HepG2 (cell line): ENCODE measurements around the gene PHACTR1. TPM values are rescaled to one million over a fixed set of nuclear protein-coding genes. Genes with fewer than 3 reads are reported as not detected.

Experiments
- ATAC-seq: fragments of 200-7000 bp; cut with Tn5 transposase; 3 replicates; pipeline ENCODE4 v1.9.1; 2020; ENCODE audit warnings: mild to moderate bottlenecking, moderate library complexity
- BruUV-seq: library from RNA; stranded (reverse); fragments of 400-500 nt; replicated peaks from 2 replicates; lab custom pipeline; 2021; lab: Mats Ljungman, UMichigan
- CTCF ChIA-PET: fragments of 300-600 bp; formaldehyde crosslinking; extraction: SDS; loops from one replicate; lab custom pipeline; 2021; ENCODE audit warnings: low total read pairs, inconsistent platforms, low intra/inter-chr PET ratio; lab: Yijun Ruan, JAX
- POLR2A ChIA-PET: fragments of 350-600 bp; sonication (Branson Sonifier 250); formaldehyde crosslinking; loops from one replicate; lab custom pipeline; 2020; ENCODE audit warnings: antibody characterized with exemption, inconsistent platforms; lab: Yijun Ruan, JAX
- DNase-seq: peaks from one replicate; pipeline ENCODE4 v3.0.0-alpha.2; 2015; ENCODE audit warnings: low spot score
- FAIRE-seq: peaks from 3 replicates; lab custom pipeline; 2011; peaks lifted over from hg19 to GRCh38; lab: Jason Lieb, UNC
- H2AFZ ChIP-seq: one replicate; pipeline ENCODE4 v1.6.1; 2011; ENCODE audit warnings: low read length, inconsistent platforms
- H3K27ac ChIP-seq: fragments of 300-600 bp; 3 replicates; pipeline ENCODE4 v1.8.0; 2011; ENCODE audit warnings: mixed run types, mild to moderate bottlenecking, mixed read lengths, low read length, inconsistent platforms; ENCODE audit not compliant: insufficient read depth; ENCODE audit errors: extremely low read length
- H3K27me3 ChIP-seq, 2 experiments: fragments of 200-600 bp in 1 of 2; 2 replicates in 1 of 2; 3 replicates in 1 of 2; pipeline versions ENCODE4 v1.6.0 to v1.8.0; 2011; ENCODE audit warnings: low read length in 2 of 2, mild to moderate bottlenecking in 2 of 2, moderate library complexity in 2 of 2, inconsistent platforms in 1 of 2; ENCODE audit not compliant: insufficient read depth in 2 of 2, control insufficient read depth in 1 of 2
- H3K36me3 ChIP-seq, 2 experiments: fragments of 200-600 bp in 1 of 2; replicated peaks in 1 of 2; 2 replicates in 1 of 2; 3 replicates in 1 of 2; pipeline versions ENCODE4 v1.5.1 to v1.8.0; 2011; ENCODE audit warnings: low read length in 2 of 2, inconsistent platforms in 1 of 2; ENCODE audit not compliant: insufficient read depth in 2 of 2, control insufficient read depth in 1 of 2
- H3K4me1 ChIP-seq: 2 replicates; pipeline ENCODE4 v1.5.1; 2012; ENCODE audit warnings: low read length, inconsistent platforms; ENCODE audit not compliant: insufficient read depth
- H3K4me2 ChIP-seq: 2 replicates; pipeline ENCODE4 v1.6.0; 2011; ENCODE audit warnings: low read depth, low read length, inconsistent platforms
- H3K4me3 ChIP-seq, 3 experiments: fragments of 200-600 bp in 1 of 3; sonication (generic), shearing (Covaris generic) in 1 of 3; replicated peaks in 1 of 3; 2 replicates each; pipeline ENCODE4 v1.5.1; 2011 to 2016; ENCODE audit warnings: low read length in 3 of 3, inconsistent platforms in 2 of 3, low read depth in 2 of 3, mild to moderate bottlenecking in 2 of 3, control low read depth in 1 of 3, mixed read lengths in 1 of 3; ENCODE audit not compliant: insufficient read depth in 1 of 3
- H3K79me2 ChIP-seq: one replicate; pipeline ENCODE4 v1.6.1; 2011; ENCODE audit warnings: low read length, inconsistent platforms; ENCODE audit not compliant: insufficient read depth
- H3K9ac ChIP-seq: 2 replicates; pipeline ENCODE4 v1.6.0; 2011; ENCODE audit warnings: mild to moderate bottlenecking, low read depth, low read length, inconsistent platforms; ENCODE audit not compliant: insufficient read depth
- H3K9me3 ChIP-seq: 2 replicates; pipeline ENCODE4 v1.5.1; 2012; ENCODE audit warnings: mild to moderate bottlenecking, low read length
- H4K20me1 ChIP-seq: 2 replicates; pipeline ENCODE4 v1.6.0; 2011; ENCODE audit warnings: inconsistent platforms, mild to moderate bottlenecking, low read length, moderate library complexity; ENCODE audit not compliant: insufficient read depth
- CBX2 ChIP-seq, 2 experiments: fragments of 200-600 bp in 1 of 2; sonication (generic); formaldehyde crosslinking in 1 of 2; IDR thresholded peaks; 2 replicates each; pipeline versions ENCODE4 v1.7.0 to v1.8.1; 2018 to 2022; ENCODE audit warnings: low read depth in 2 of 2, low read length in 1 of 2, mild to moderate bottlenecking in 1 of 2, missing genetic modification reagents in 1 of 2
- CCDC6 ChIP-seq: sonication (generic); formaldehyde crosslinking; IDR thresholded peaks from 2 replicates; pipeline ENCODE4 v1.8.1; 2022; ENCODE audit warnings: mild to moderate bottlenecking, missing genetic modification reagents, moderate library complexity
- IKZF1 ChIP-seq: fragments of 450-650 bp; IDR thresholded peaks from 2 replicates; pipeline ENCODE4 v1.7.1; 2016
- MED8 ChIP-seq: sonication (generic); formaldehyde crosslinking; IDR thresholded peaks from 2 replicates; pipeline ENCODE4 v1.8.1; 2023; ENCODE audit warnings: mild to moderate bottlenecking, missing genetic modification reagents; ENCODE audit not compliant: insufficient replicate concordance
- MLLT10 ChIP-seq: sonication (generic); formaldehyde crosslinking; IDR thresholded peaks from 2 replicates; pipeline ENCODE4 v1.4.0; 2020; ENCODE audit warnings: missing genetic modification reagents
- PLSCR1 ChIP-seq: sonication (generic); formaldehyde crosslinking; IDR thresholded peaks from 2 replicates; pipeline ENCODE4 v1.5.0; 2020; ENCODE audit warnings: missing genetic modification reagents, mild to moderate bottlenecking, borderline replicate concordance
- POLR2AphosphoS2 ChIP-seq: IDR thresholded peaks from 2 replicates; pipeline ENCODE4 v1.6.1; 2011; ENCODE audit warnings: low read depth, low read length, improper control_type of control experiment
- TMF1 ChIP-seq: sonication (generic); formaldehyde crosslinking; IDR thresholded peaks from 2 replicates; pipeline ENCODE4 v1.8.1; 2022; ENCODE audit warnings: low read depth, missing genetic modification reagents
- ZBTB37 ChIP-seq: sonication (generic); formaldehyde crosslinking; IDR thresholded peaks from 2 replicates; pipeline ENCODE4 v1.4.0; 2020; ENCODE audit warnings: mild to moderate bottlenecking, missing genetic modification reagents
- ZBTB44 ChIP-seq: sonication (generic); formaldehyde crosslinking; IDR thresholded peaks from 2 replicates; pipeline ENCODE4 v1.4.0; 2020; ENCODE audit warnings: missing genetic modification reagents
- ZKSCAN8 ChIP-seq: IDR thresholded peaks from 2 replicates; pipeline ENCODE4 v1.6.1; 2016; ENCODE audit warnings: borderline replicate concordance, missing genetic modification reagents, missing compliant biosample characterization
- ZNF564 ChIP-seq: sonication (generic); formaldehyde crosslinking; IDR thresholded peaks from 2 replicates; pipeline ENCODE4 v1.8.1; 2023; ENCODE audit warnings: mild to moderate bottlenecking, missing genetic modification reagents
- ZNF616 ChIP-seq: sonication (generic); formaldehyde crosslinking; IDR thresholded peaks from 2 replicates; pipeline ENCODE4 v1.5.0; 2020; ENCODE audit warnings: low read depth, mild to moderate bottlenecking, missing genetic modification reagents
- ZNF646 ChIP-seq: sonication (generic); formaldehyde crosslinking; IDR thresholded peaks from 2 replicates; pipeline ENCODE4 v1.9.0; 2021; ENCODE audit warnings: mild to moderate bottlenecking, missing genetic modification reagents
- ZNF777 ChIP-seq: sonication (generic); formaldehyde crosslinking; IDR thresholded peaks from 2 replicates; pipeline ENCODE4 v1.4.0; 2020; ENCODE audit warnings: missing genetic modification reagents
- WGBS: methylation state at CpG from one replicate; pipeline ENCODE4 v1.1.6; 2017; ENCODE audit warnings: low lambda C conversion rate; 5-methylcytosine and 5-hydroxymethylcytosine counted together
- in situ Hi-C: cut with HindIII; loops from 2 replicates; pipeline ENCODE4 v1.10.0; 2017; ENCODE audit warnings: low pct_unique_long_range_greater_than_20kb; ENCODE audit not compliant: extremely low pct_ligation_motif_present
- intact Hi-C: fragments of 100-400 bp; cut with micrococcal nuclease; formaldehyde crosslinking; loops from one replicate; pipeline ENCODE4 v1.10.0; 2022; ENCODE audit not compliant: unreplicated experiment
- polyA plus RNA-seq, 8 experiments: library from polyadenylated mRNA; depleted of rRNA in 3 of 8; stranded (reverse) in 7 of 8; unstranded in 1 of 8; fragments of >200 nt; fragmentation: Illumina TruSeq in 4 of 8; extraction: Trizol in 4 of 8; gene quantifications; 2 replicates each; pipeline versions ENCODE4 v1.2.1 to v1.2.3, GENCODE V29; 2011 to 2016; ENCODE audit warnings: low read depth in 4 of 8, missing spikeins in 1 of 8, mixed read lengths in 1 of 8; ENCODE audit not compliant: insufficient read depth in 1 of 8
- total RNA-seq, 5 experiments: library from RNA; depleted of rRNA; stranded (reverse); fragments of >200 nt; fragmentation: Illumina TruSeq; extraction: Trizol; gene quantifications; 2 replicates each; pipeline ENCODE4 v1.2.3, GENCODE V29; 2016; ENCODE audit warnings: low read depth in 1 of 5

Gene PHACTR1
- total and polyA plus RNA-seq, 2 of the 13 experiments (the other 11 are each of a cell fraction or from before 2014, with no cell fraction given) = 0.09 TPM; not detected in 1

- Histone ChIP-seq H3K4me2 (no peak overlapping the region), H3K27ac (no peak overlapping the region), H3K27me3 (peaks cover 0 to 22% of the 10 kb centered on the region in 2 experiments; a peak in 3 of 5 replicates), H3K4me3 (no peak overlapping the region), H3K79me2 (no peaks in the 10 kb centered on the region), H4K20me1 (no peaks in the 10 kb centered on the region), H2AFZ (no peak overlapping the region), H3K9ac (no peak overlapping the region), H3K4me1 (peaks cover 4% of the 10 kb centered on the region; the same call in 1 of the 2 replicates), H3K9me3 (peaks cover 8% of the 10 kb centered on the region; the same call in 1 of the 2 replicates), H3K36me3 (no peaks in the 10 kb centered on the region)
- ATAC-seq (no peak), DNase-seq (no peak), FAIRE-seq (no peak)
- intact Hi-C loops (no loop called here), in situ Hi-C loops (no loop called here)
- whole genome bisulfite sequencing = 4% methylated on average over 7 of the region's 7 CpGs
- POLR2A ChIA-PET = no interaction called here
- CTCF ChIA-PET = no interaction called here
- no TSS peak for BruUV-seq
- TF ChIP-seq MLLT10 (CRISPR knock-in tag) = no peak
- no peak for TF ChIP-seq MED8
- no peak for TF ChIP-seq ZBTB37 (CRISPR knock-in tag)
- no peak for TF ChIP-seq ZNF777 (CRISPR knock-in tag)
- no peak for TF ChIP-seq CCDC6
- TF ChIP-seq TMF1 = no peak
- TF ChIP-seq ZNF616 (CRISPR knock-in tag) = no peak
- TF ChIP-seq ZKSCAN8 (CRISPR knock-in tag) = no peak
- TF ChIP-seq ZNF564 (CRISPR knock-in tag) = no peak
- no peak for TF ChIP-seq PLSCR1
- TF ChIP-seq ZNF646 (CRISPR knock-in tag) = no peak
- TF ChIP-seq IKZF1 = no peak
- TF ChIP-seq ZBTB44 (CRISPR knock-in tag) = no peak
- no peak for TF ChIP-seq CBX2 (IDR thresholded peaks at IDR 0.05; ENCODE audit: low read depth, low read length)
- TF ChIP-seq CBX2 (CRISPR knock-in tag; IDR thresholded peaks at IDR 0.05; ENCODE audit: low read depth) = no peak
- TF ChIP-seq POLR2AphosphoS2 = no peak
Observed at GRCh38 chr6:12896208-12896733, 179.7 kb downstream of the PHACTR1 start.
